GM19397 (cell line): ENCODE measurements around the gene MAU2.

Experiments used
- ATAC-seq: cut with Tn5 transposase; IDR thresholded peaks from one replicate; pipeline ENCODE4 v1.9.1; 2021; ENCODE audit warnings: mild to moderate bottlenecking, moderate library complexity; ENCODE audit not compliant: unreplicated experiment

MAU2 gene

DNA sequence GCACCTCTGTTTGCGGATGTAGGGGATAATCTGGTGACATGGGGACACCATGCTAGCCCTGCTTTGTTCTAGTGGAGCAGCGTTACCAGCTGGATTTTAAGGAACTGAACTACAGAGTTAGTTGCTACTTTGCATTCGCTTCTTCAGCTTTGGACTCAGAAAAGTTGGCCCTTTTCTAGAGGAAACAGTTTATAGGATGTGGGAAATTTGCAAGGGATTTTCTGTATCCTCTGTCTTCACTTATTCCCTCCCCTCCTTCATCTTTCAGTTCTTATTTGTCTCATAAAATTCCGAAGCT is 87.0 kb downstream of the MAU2 start:
- ATAC-seq: no peak
